HepG2 (cell line): ENCODE results near the gene CMTM1. TPM values are rescaled to one million over a fixed set of nuclear protein-coding genes. Genes with fewer than 3 reads are reported as not detected.

Experiments
- ASH2L ChIP-seq: fragments of 300-600, 200-600 bp; sonication (generic); IDR thresholded peaks from 2 replicates; pipeline ENCODE4 v1.7.0; 2017; ENCODE audit warnings: low read depth, mild to moderate bottlenecking, moderate library complexity, mixed read lengths, low read length; ENCODE audit not compliant: insufficient read length
- ATM ChIP-seq: fragments of 450-650 bp; IDR thresholded peaks from 2 replicates; pipeline ENCODE4 v1.7.1; 2017; ENCODE audit warnings: mild to moderate bottlenecking, borderline replicate concordance
- DMTF1 ChIP-seq: sonication (generic); formaldehyde crosslinking; IDR thresholded peaks from 2 replicates; pipeline ENCODE4 v1.4.0; 2020; ENCODE audit warnings: mild to moderate bottlenecking, missing genetic modification reagents
- FOXP1 ChIP-seq, 2 experiments: fragments of 450-650 bp in 1 of 2; IDR thresholded peaks; 2 replicates each; pipeline ENCODE4 v1.6.1; 2017 to 2018; ENCODE audit warnings: antibody characterized with exemption in 1 of 2
- HOXD1 ChIP-seq: sonication (generic); formaldehyde crosslinking; IDR thresholded peaks from 2 replicates; pipeline ENCODE4 v1.5.0; 2020; ENCODE audit warnings: missing genetic modification reagents
- IKZF4 ChIP-seq: sonication (generic); formaldehyde crosslinking; IDR thresholded peaks from 2 replicates; pipeline ENCODE4 v1.5.1; 2020; ENCODE audit warnings: borderline replicate concordance, mild to moderate bottlenecking, low read depth, missing genetic modification reagents; ENCODE audit errors: not compliant biosample characterization
- KDM3A ChIP-seq: IDR thresholded peaks from 2 replicates; pipeline ENCODE4 v1.6.1; 2018; ENCODE audit warnings: low read depth, missing compliant biosample characterization
- KDM5B ChIP-seq: sonication (generic); formaldehyde crosslinking; IDR thresholded peaks from 2 replicates; pipeline ENCODE4 v1.4.0; 2020; ENCODE audit warnings: missing genetic modification reagents, mild to moderate bottlenecking, borderline replicate concordance
- MZF1 ChIP-seq: sonication (generic); formaldehyde crosslinking; IDR thresholded peaks from 2 replicates; pipeline ENCODE4 v1.8.1; 2023; ENCODE audit warnings: mild to moderate bottlenecking, missing genetic modification reagents, borderline replicate concordance
- NR1H2 ChIP-seq: sonication (generic); formaldehyde crosslinking; IDR thresholded peaks from 2 replicates; pipeline ENCODE4 v1.8.1; 2022; ENCODE audit warnings: low read depth, missing genetic modification reagents, borderline replicate concordance
- PTBP1 ChIP-seq: fragments of 200-400 bp; formaldehyde crosslinking; IDR thresholded peaks from 2 replicates; pipeline ENCODE4 v1.6.1; 2018; ENCODE audit warnings: low read length, low read depth; ENCODE audit not compliant: poor library complexity, severe bottlenecking
- RBFOX2 ChIP-seq: fragments of 200-400 bp; formaldehyde crosslinking; IDR thresholded peaks from 2 replicates; pipeline ENCODE4 v1.6.1; 2017; ENCODE audit warnings: low read depth, mild to moderate bottlenecking, low read length
- RFX5 ChIP-seq: IDR thresholded peaks from 2 replicates; pipeline ENCODE4 v1.6.1; 2011; ENCODE audit warnings: low read depth, low read length, improper control_type of control experiment
- SNAPC2 ChIP-seq: sonication (generic); formaldehyde crosslinking; IDR thresholded peaks from 2 replicates; pipeline ENCODE4 v1.8.1; 2022; ENCODE audit warnings: mild to moderate bottlenecking, missing genetic modification reagents
- TBP ChIP-seq: sonication (generic); formaldehyde crosslinking; IDR thresholded peaks from 2 replicates; pipeline ENCODE4 v1.5.0; 2020; ENCODE audit warnings: missing genetic modification reagents
- TBX3 ChIP-seq: fragments of 450-650 bp; IDR thresholded peaks from 2 replicates; pipeline ENCODE4 v1.6.1; 2017; ENCODE audit warnings: antibody characterized with exemption, mild to moderate bottlenecking, inconsistent platforms, borderline replicate concordance
- ZC3H4 ChIP-seq: sonication (generic); formaldehyde crosslinking; IDR thresholded peaks from 2 replicates; pipeline ENCODE4 v1.4.0; 2020; ENCODE audit warnings: missing genetic modification reagents, borderline replicate concordance
- ZFP1 ChIP-seq: IDR thresholded peaks from 2 replicates; pipeline ENCODE4 v1.6.1; 2016
- ZNF12 ChIP-seq: sonication (generic); formaldehyde crosslinking; IDR thresholded peaks from 2 replicates; pipeline ENCODE4 v1.5.0; 2020; ENCODE audit warnings: missing genetic modification reagents
- ZNF207 ChIP-seq: fragments of 450-650 bp; IDR thresholded peaks from 2 replicates; pipeline ENCODE4 v1.6.1; 2016; ENCODE audit warnings: antibody characterized with exemption, borderline replicate concordance
- ZNF280B ChIP-seq: sonication (generic); formaldehyde crosslinking; IDR thresholded peaks from 2 replicates; pipeline ENCODE4 v1.5.0; 2020; ENCODE audit warnings: missing genetic modification reagents, mild to moderate bottlenecking, borderline replicate concordance
- ZNF460 ChIP-seq: sonication (generic); formaldehyde crosslinking; IDR thresholded peaks from 2 replicates; pipeline ENCODE4 v1.5.1; 2020; ENCODE audit warnings: missing genetic modification reagents, mild to moderate bottlenecking, borderline replicate concordance
- ZNF468 ChIP-seq: sonication (generic); formaldehyde crosslinking; IDR thresholded peaks from 2 replicates; pipeline ENCODE4 v1.8.0; 2022; ENCODE audit warnings: mild to moderate bottlenecking, moderate library complexity, missing genetic modification reagents
- ZNF616 ChIP-seq: sonication (generic); formaldehyde crosslinking; IDR thresholded peaks from 2 replicates; pipeline ENCODE4 v1.5.0; 2020; ENCODE audit warnings: low read depth, mild to moderate bottlenecking, missing genetic modification reagents
- ZNF660 ChIP-seq: sonication (generic); formaldehyde crosslinking; IDR thresholded peaks from 2 replicates; pipeline ENCODE4 v1.5.1; 2020; ENCODE audit warnings: mild to moderate bottlenecking, low read depth, missing genetic modification reagents, borderline replicate concordance
- ZNF670 ChIP-seq: sonication (generic); formaldehyde crosslinking; IDR thresholded peaks from 2 replicates; pipeline ENCODE4 v1.8.0; 2022; ENCODE audit warnings: mild to moderate bottlenecking, missing genetic modification reagents, borderline replicate concordance
- ZNF7 ChIP-seq: IDR thresholded peaks from 2 replicates; pipeline ENCODE4 v1.6.1; 2016; ENCODE audit warnings: missing biosample characterization, missing genetic modification reagents
- ZNF773 ChIP-seq: sonication (generic); formaldehyde crosslinking; IDR thresholded peaks from 2 replicates; pipeline ENCODE4 v1.4.0; 2020; ENCODE audit warnings: missing genetic modification reagents, borderline replicate concordance
- ZSCAN21 ChIP-seq: sonication (generic); formaldehyde crosslinking; IDR thresholded peaks from 2 replicates; pipeline ENCODE4 v1.8.0; 2022; ENCODE audit warnings: mild to moderate bottlenecking, missing genetic modification reagents, moderate library complexity, borderline replicate concordance
- ZSCAN31 ChIP-seq: sonication (generic); formaldehyde crosslinking; IDR thresholded peaks from 2 replicates; pipeline ENCODE4 v1.5.0; 2020; ENCODE audit warnings: low read depth, mild to moderate bottlenecking, missing genetic modification reagents
- polyA plus RNA-seq, 8 experiments: library from polyadenylated mRNA; depleted of rRNA in 3 of 8; stranded (reverse) in 7 of 8; unstranded in 1 of 8; fragments of >200 nt; fragmentation: Illumina TruSeq in 4 of 8; extraction: Trizol in 4 of 8; gene quantifications; 2 replicates each; pipeline versions ENCODE4 v1.2.1 to v1.2.3, GENCODE V29; 2011 to 2016; ENCODE audit warnings: low read depth in 4 of 8, missing spikeins in 1 of 8, mixed read lengths in 1 of 8; ENCODE audit not compliant: insufficient read depth in 1 of 8
- total RNA-seq, 5 experiments: library from RNA; depleted of rRNA; stranded (reverse); fragments of >200 nt; fragmentation: Illumina TruSeq; extraction: Trizol; gene quantifications; 2 replicates each; pipeline ENCODE4 v1.2.3, GENCODE V29; 2016; ENCODE audit warnings: low read depth in 1 of 5

The CMTM1 gene
- total and polyA plus RNA-seq, 2 of the 13 experiments (the other 11 are each of a cell fraction or from before 2014, with no cell fraction given): 1.7 to 2.9 TPM

- TF ChIP-seq ZNF773 (CRISPR knock-in tag) (no peak), ZNF12 (CRISPR knock-in tag) (no peak), ASH2L (no peak), ZFP1 (CRISPR knock-in tag) (no peak), ZSCAN21 (CRISPR knock-in tag) (0 out of 2 replicates have a peak, but pooled peaks have one; percentile 5), DMTF1 (no peak), ATM (no peak), ZNF616 (CRISPR knock-in tag) (no peak), IKZF4 (no peak), ZNF207 (no peak), KDM5B (CRISPR knock-in tag) (peak; percentile 3; the same call in 1 of the 2 replicates), FOXP1 (IDR thresholded peaks at IDR 0.05) (no peak), FOXP1 (CRISPR knock-in tag; IDR thresholded peaks at IDR 0.05) (no peak), HOXD1 (CRISPR knock-in tag) (no peak), ZC3H4 (CRISPR knock-in tag) (0 out of 2 replicates have a peak, but pooled peaks have one; percentile 5), SNAPC2 (CRISPR knock-in tag) (no peak), RFX5 (no peak), ZSCAN31 (no peak), ZNF7 (no peak), ZNF660 (CRISPR knock-in tag) (no peak), RBFOX2 (0 out of 2 replicates have a peak, but pooled peaks have one; percentile 12), ZNF670 (no peak), NR1H2 (CRISPR knock-in tag) (no peak), PTBP1 (no peak), TBP (CRISPR knock-in tag) (no peak), KDM3A (CRISPR knock-in tag) (no peak), ZNF468 (CRISPR knock-in tag) (no peak), ZNF460 (CRISPR knock-in tag) (no peak), TBX3 (no peak), MZF1 (no peak), ZNF280B (no peak; the same call in 1 of the 2 replicates)
These were observed 42.9 kb downstream of the CMTM1 start (continued) for GRCh38 chr16:66609139-66609510.
